Measurements from ENCODE around the gene NAXD. TPM values are rescaled to one million over a fixed set of nuclear protein-coding genes. Genes with fewer than 3 reads are reported as not detected.

Gene NAXD
- total RNA-seq, 1 experiment from 2014 or later = 15.1 TPM

GRCh38 chr13:110685305-110686020, 70.1 kb downstream of the NAXD start:
- H3K27ac ChIP-seq (ENCODE audit: low read length) = no peak overlapping the region
- H3K9me3 ChIP-seq (ENCODE audit: control insufficient read depth, insufficient read depth, low read depth, low read length) = no peaks in the 10 kb centered on the region
- H3K27me3 ChIP-seq (ENCODE audit: control insufficient read depth, insufficient read depth, low read length) = no peaks in the 10 kb centered on the region
- POLR2A ChIA-PET = no interaction called here
- BruUV-seq (replicated peaks) = no TSS peak
- ATAC-seq (no peak), DNase-seq (ENCODE audit: low read depth, low spot score) (no peak)
- no peaks in the 10 kb centered on the region for H3K4me1 ChIP-seq (ENCODE audit: control insufficient read depth, insufficient read depth, low read length)
- in situ Hi-C loops (cut with HindIII; ENCODE audit: low pct_unique_long_range_greater_than_20kb, low sequenced_read_pairs) (no loop called here), intact Hi-C loops (cut with micrococcal nuclease; ENCODE audit: unreplicated experiment) (no loop called here)
- H3K36me3 ChIP-seq (ENCODE audit: control insufficient read depth, insufficient read depth, low read length) = no peaks in the 10 kb centered on the region
- CTCF ChIA-PET = no interaction called here
- no peak overlapping the region for H3K4me3 ChIP-seq (ENCODE audit: low read depth in 2 of 2, low read length in 2 of 2)
- TF ChIP-seq, protein P1, sequence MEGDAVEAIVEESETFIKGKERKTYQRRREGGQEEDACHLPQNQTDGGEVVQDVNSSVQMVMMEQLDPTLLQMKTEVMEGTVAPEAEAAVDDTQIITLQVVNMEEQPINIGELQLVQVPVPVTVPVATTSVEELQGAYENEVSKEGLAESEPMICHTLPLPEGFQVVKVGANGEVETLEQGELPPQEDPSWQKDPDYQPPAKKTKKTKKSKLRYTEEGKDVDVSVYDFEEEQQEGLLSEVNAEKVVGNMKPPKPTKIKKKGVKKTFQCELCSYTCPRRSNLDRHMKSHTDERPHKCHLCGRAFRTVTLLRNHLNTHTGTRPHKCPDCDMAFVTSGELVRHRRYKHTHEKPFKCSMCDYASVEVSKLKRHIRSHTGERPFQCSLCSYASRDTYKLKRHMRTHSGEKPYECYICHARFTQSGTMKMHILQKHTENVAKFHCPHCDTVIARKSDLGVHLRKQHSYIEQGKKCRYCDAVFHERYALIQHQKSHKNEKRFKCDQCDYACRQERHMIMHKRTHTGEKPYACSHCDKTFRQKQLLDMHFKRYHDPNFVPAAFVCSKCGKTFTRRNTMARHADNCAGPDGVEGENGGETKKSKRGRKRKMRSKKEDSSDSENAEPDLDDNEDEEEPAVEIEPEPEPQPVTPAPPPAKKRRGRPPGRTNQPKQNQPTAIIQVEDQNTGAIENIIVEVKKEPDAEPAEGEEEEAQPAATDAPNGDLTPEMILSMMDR (IDR thresholded peaks at IDR 0.05) = no peak
- no peak for TF ChIP-seq TCF7L2 (IDR thresholded peaks at IDR 0.05; ENCODE audit: low read depth, low read length)
- TF ChIP-seq POLR2AphosphoS5 (IDR thresholded peaks at IDR 0.05; ENCODE audit: low read depth, low read length) = no peak
- TF ChIP-seq SIN3A (IDR thresholded peaks at IDR 0.05; ENCODE audit: borderline replicate concordance, insufficient read depth, low read depth, low read length) = no peak
- TF ChIP-seq, protein P2, sequence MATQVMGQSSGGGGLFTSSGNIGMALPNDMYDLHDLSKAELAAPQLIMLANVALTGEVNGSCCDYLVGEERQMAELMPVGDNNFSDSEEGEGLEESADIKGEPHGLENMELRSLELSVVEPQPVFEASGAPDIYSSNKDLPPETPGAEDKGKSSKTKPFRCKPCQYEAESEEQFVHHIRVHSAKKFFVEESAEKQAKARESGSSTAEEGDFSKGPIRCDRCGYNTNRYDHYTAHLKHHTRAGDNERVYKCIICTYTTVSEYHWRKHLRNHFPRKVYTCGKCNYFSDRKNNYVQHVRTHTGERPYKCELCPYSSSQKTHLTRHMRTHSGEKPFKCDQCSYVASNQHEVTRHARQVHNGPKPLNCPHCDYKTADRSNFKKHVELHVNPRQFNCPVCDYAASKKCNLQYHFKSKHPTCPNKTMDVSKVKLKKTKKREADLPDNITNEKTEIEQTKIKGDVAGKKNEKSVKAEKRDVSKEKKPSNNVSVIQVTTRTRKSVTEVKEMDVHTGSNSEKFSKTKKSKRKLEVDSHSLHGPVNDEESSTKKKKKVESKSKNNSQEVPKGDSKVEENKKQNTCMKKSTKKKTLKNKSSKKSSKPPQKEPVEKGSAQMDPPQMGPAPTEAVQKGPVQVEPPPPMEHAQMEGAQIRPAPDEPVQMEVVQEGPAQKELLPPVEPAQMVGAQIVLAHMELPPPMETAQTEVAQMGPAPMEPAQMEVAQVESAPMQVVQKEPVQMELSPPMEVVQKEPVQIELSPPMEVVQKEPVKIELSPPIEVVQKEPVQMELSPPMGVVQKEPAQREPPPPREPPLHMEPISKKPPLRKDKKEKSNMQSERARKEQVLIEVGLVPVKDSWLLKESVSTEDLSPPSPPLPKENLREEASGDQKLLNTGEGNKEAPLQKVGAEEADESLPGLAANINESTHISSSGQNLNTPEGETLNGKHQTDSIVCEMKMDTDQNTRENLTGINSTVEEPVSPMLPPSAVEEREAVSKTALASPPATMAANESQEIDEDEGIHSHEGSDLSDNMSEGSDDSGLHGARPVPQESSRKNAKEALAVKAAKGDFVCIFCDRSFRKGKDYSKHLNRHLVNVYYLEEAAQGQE (IDR thresholded peaks at IDR 0.05; ENCODE audit: insufficient read depth in 1 of 2, low read depth in 2 of 2, low read length in 1 of 2) = no peak

DNA sequence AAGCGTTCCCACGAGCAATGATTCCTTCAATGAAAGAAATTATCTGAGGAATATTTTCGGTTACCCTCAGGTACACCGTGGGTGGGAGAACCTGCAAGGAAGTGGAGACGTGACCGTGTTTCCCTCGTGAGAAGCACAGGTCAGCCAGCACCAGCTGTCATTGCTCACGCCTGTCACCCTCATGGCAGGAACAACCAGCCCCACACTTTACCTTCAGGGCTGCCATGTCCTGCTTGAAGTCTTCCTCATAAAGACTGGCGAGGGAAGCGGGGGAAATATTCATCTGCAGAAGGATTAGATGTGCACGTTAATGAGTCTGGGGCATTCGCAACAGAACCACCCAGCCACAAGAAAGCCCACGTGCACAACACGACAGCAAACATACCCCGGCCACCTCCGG, 72.4 kb downstream of the NAXD start:
- TF ChIP-seq, protein P1 (IDR thresholded peaks at IDR 0.05) = no peak
- TF ChIP-seq, protein P2 (IDR thresholded peaks at IDR 0.05; ENCODE audit: insufficient read depth in 1 of 2, low read depth in 2 of 2, low read length in 1 of 2) = no peak
- TF ChIP-seq POLR2AphosphoS5 (IDR thresholded peaks at IDR 0.05; ENCODE audit: low read depth, low read length) (no peak), TCF7L2 (IDR thresholded peaks at IDR 0.05; ENCODE audit: low read depth, low read length) (no peak), SIN3A (IDR thresholded peaks at IDR 0.05; ENCODE audit: borderline replicate concordance, insufficient read depth, low read depth, low read length) (no peak)
- no peaks in the 10 kb centered on the region for H3K36me3 ChIP-seq (ENCODE audit: control insufficient read depth, insufficient read depth, low read length)
- ATAC-seq (no peak), DNase-seq (ENCODE audit: low read depth, low spot score) (no peak)
- no peaks in the 10 kb centered on the region for H3K4me1 ChIP-seq (ENCODE audit: control insufficient read depth, insufficient read depth, low read length)
- H3K4me3 ChIP-seq (ENCODE audit: low read depth in 2 of 2, low read length in 2 of 2) = no peak overlapping the region
- in situ Hi-C loops (cut with HindIII; ENCODE audit: low pct_unique_long_range_greater_than_20kb, low sequenced_read_pairs) (no loop called here), intact Hi-C loops (cut with micrococcal nuclease; ENCODE audit: unreplicated experiment) (no loop called here)
- no TSS peak for BruUV-seq (replicated peaks)
- no peaks in the 10 kb centered on the region for H3K9me3 ChIP-seq (ENCODE audit: control insufficient read depth, insufficient read depth, low read depth, low read length)
- POLR2A ChIA-PET = no interaction called here
- no peak overlapping the region for H3K27ac ChIP-seq (ENCODE audit: low read length)
- CTCF ChIA-PET = no interaction called here
- H3K27me3 ChIP-seq (ENCODE audit: control insufficient read depth, insufficient read depth, low read length) = no peaks in the 10 kb centered on the region

Data from Panc1 (cell line).